ENCODE data around the gene RCAN2.
"Not testable (repeated sequence)": the region's sequence is repeated elsewhere in the genome, so short reads cannot be mapped to it uniquely, and the experiment has no call there.

RCAN2 gene

GRCh38 chr6:46395530-46395929 lies 95.7 kb downstream of the RCAN2 start:
- no peak overlapping the region for H3K27ac ChIP-seq
- TF ChIP-seq CTCF (conservative IDR thresholded peaks at IDR 0.05) = no peak

GRCh38 chr6:46393940-46394337 lies 97.3 kb downstream of the RCAN2 start:
- no peak overlapping the region for H3K27ac ChIP-seq
- no peak for TF ChIP-seq CTCF (conservative IDR thresholded peaks at IDR 0.05)

- no peak for TF ChIP-seq CTCF (conservative IDR thresholded peaks at IDR 0.05)
- H3K27ac ChIP-seq = no peak overlapping the region
These were observed 97.9 kb downstream of the RCAN2 start for GRCh38 chr6:46393161-46393939.

- no peak overlapping the region for H3K27ac ChIP-seq
- TF ChIP-seq CTCF (conservative IDR thresholded peaks at IDR 0.05) = no peak
These were observed 99.0 kb downstream of the RCAN2 start for GRCh38 chr6:46392294-46392693.

- no peak for TF ChIP-seq CTCF (conservative IDR thresholded peaks at IDR 0.05)
- H3K27ac ChIP-seq = no peak overlapping the region
These were observed 100.9 kb downstream of the RCAN2 start for GRCh38 chr6:46390153-46390876.

- not testable (repeated sequence) for H3K27ac ChIP-seq
These were observed 103.5 kb downstream of the RCAN2 start for GRCh38 chr6:46387728-46388127.

GRCh38 chr6:46381579-46381978 lies 109.7 kb downstream of the RCAN2 start:
- H3K27ac ChIP-seq = peak overlapping the region; percentile 81
- no peak for TF ChIP-seq CTCF (conservative IDR thresholded peaks at IDR 0.05)

GRCh38 chr6:46381057-46381456 lies 110.2 kb downstream of the RCAN2 start:
- H3K27ac ChIP-seq = peak overlapping the region; percentile 81
- no peak for TF ChIP-seq CTCF (conservative IDR thresholded peaks at IDR 0.05)
